ENCODE results near the gene HECA. TPM values are rescaled to one million over a fixed set of nuclear protein-coding genes. Genes with fewer than 3 reads are reported as not detected.

The HECA gene
- total RNA-seq, 1 donor from 2014 or later: 10.9 TPM

- no peaks in the 10 kb centered on the region for H3K9me3 Mint-ChIP-seq (ENCODE audit: low read depth)
- peaks cover 19% of the 10 kb centered on the region for H3K4me1 Mint-ChIP-seq (ENCODE audit: low read depth)
- H3K27ac Mint-ChIP-seq: no peak overlapping the region
- no peak for TF ChIP-seq CTCF (IDR thresholded peaks at IDR 0.05; ENCODE audit: unreplicated experiment)
- no peak overlapping the region for H3K4me3 Mint-ChIP-seq (ENCODE audit: low read depth)
- H3K36me3 Mint-ChIP-seq (ENCODE audit: insufficient read depth): peaks cover 8% of the 10 kb centered on the region
- no peaks in the 10 kb centered on the region for H3K27me3 Mint-ChIP-seq
- no peak for DNase-seq (ENCODE audit: low spot score, unreplicated experiment)
Measured at GRCh38 chr6:139164001-139164400, 29.1 kb downstream of the HECA start.

GRCh38 chr6:139165324-139165723, 30.4 kb downstream of the HECA start:
- peaks cover 10% of the 10 kb centered on the region for H3K36me3 Mint-ChIP-seq (ENCODE audit: insufficient read depth)
- H3K4me3 Mint-ChIP-seq (ENCODE audit: low read depth): no peak overlapping the region
- DNase-seq (ENCODE audit: low spot score, unreplicated experiment): no peak
- H3K27me3 Mint-ChIP-seq: no peaks in the 10 kb centered on the region
- TF ChIP-seq CTCF (IDR thresholded peaks at IDR 0.05; ENCODE audit: unreplicated experiment): no peak
- H3K9me3 Mint-ChIP-seq (ENCODE audit: low read depth): peaks cover under 1% of the 10 kb centered on the region
- H3K27ac Mint-ChIP-seq: no peak overlapping the region
- peaks cover 19% of the 10 kb centered on the region for H3K4me1 Mint-ChIP-seq (ENCODE audit: low read depth)

DNA sequence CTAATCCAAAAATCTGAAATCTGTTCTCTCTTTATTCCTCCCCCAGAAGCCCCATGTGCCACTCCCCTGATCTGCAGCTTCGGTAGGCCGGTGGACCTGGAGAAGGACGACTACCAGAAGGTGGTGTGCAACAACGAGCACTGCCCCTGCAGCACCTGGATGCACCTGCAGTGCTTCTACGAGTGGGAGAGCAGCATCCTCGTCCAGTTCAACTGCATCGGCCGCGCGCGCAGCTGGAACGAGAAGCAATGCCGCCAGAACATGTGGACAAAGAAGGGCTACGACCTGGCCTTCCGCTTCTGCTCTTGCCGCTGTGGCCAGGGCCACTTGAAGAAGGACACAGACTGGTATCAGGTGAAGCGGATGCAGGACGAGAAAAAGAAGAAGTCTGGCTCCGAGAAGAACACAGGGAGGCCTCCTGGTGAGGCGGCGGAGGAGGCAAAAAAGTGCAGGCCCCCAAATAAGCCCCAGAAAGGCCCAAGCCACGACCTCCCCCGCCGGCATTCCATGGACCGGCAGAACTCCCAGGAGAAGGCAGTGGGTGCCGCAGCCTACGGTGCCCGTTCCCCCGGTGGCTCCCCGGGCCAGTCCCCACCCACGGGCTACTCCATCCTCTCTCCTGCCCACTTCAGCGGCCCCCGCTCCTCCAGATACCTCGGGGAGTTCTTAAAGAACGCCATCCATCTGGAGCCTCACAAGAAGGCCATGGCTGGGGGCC, 31.5 kb downstream of the HECA start:
- no peaks in the 10 kb centered on the region for H3K27me3 Mint-ChIP-seq
- peaks cover 19% of the 10 kb centered on the region for H3K36me3 Mint-ChIP-seq (ENCODE audit: insufficient read depth)
- DNase-seq (ENCODE audit: low spot score, unreplicated experiment): no peak
- no peak overlapping the region for H3K27ac Mint-ChIP-seq
- no peak overlapping the region for H3K4me3 Mint-ChIP-seq (ENCODE audit: low read depth)
- peaks cover 2% of the 10 kb centered on the region for H3K9me3 Mint-ChIP-seq (ENCODE audit: low read depth)
- peaks cover 23% of the 10 kb centered on the region for H3K4me1 Mint-ChIP-seq (ENCODE audit: low read depth)
- TF ChIP-seq CTCF (IDR thresholded peaks at IDR 0.05; ENCODE audit: unreplicated experiment): no peak

- H3K27ac Mint-ChIP-seq: no peak overlapping the region
- no peak for TF ChIP-seq CTCF (IDR thresholded peaks at IDR 0.05; ENCODE audit: unreplicated experiment)
- no peak for DNase-seq (ENCODE audit: low spot score, unreplicated experiment)
- H3K4me1 Mint-ChIP-seq (ENCODE audit: low read depth): peaks cover 17% of the 10 kb centered on the region
- H3K36me3 Mint-ChIP-seq (ENCODE audit: insufficient read depth): peaks cover 19% of the 10 kb centered on the region
- H3K9me3 Mint-ChIP-seq (ENCODE audit: low read depth): peaks cover 2% of the 10 kb centered on the region
- H3K27me3 Mint-ChIP-seq: no peaks in the 10 kb centered on the region
- no peak overlapping the region for H3K4me3 Mint-ChIP-seq (ENCODE audit: low read depth)
Measured at GRCh38 chr6:139166956-139167313, 32.1 kb downstream of the HECA start.

DNA sequence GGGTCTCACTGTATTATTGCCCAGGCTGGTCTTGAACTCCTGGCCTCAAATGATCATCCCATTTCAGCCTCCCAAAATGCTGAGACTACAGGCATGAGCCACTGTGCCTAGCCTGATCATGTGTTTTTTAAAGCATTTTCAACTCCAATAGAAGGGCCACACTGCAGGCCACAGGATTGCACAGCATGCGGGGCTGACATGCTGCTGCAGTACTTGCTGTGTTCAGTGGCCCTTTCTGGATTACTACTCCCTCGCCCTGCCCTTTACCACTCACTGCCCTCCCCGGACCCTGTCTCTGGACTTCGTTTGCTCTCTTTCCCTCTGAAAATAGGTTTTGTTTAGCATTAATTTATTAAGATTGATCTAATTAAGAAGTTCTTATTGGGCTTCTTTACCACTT, 37.3 kb downstream of the HECA start:
- H3K4me1 Mint-ChIP-seq (ENCODE audit: low read depth): peaks cover 7% of the 10 kb centered on the region
- H3K4me3 Mint-ChIP-seq (ENCODE audit: low read depth): no peak overlapping the region
- no peaks in the 10 kb centered on the region for H3K27me3 Mint-ChIP-seq
- H3K9me3 Mint-ChIP-seq (ENCODE audit: low read depth): peaks cover 2% of the 10 kb centered on the region
- no peak for TF ChIP-seq CTCF (IDR thresholded peaks at IDR 0.05; ENCODE audit: unreplicated experiment)
- DNase-seq (ENCODE audit: low spot score, unreplicated experiment): no peak
- H3K27ac Mint-ChIP-seq: no peak overlapping the region
- H3K36me3 Mint-ChIP-seq (ENCODE audit: insufficient read depth): peaks cover 20% of the 10 kb centered on the region

Data from progenitor cell of endocrine pancreas (in vitro differentiated cells).